Activated naive CD8-positive, alpha-beta T cell treated with anti-CD3 and anti-CD28 coated beads for 36 hours (primary cell): ENCODE data around the gene SCN2B. TPM values are rescaled to one million over a fixed set of nuclear protein-coding genes. Genes with fewer than 3 reads are reported as not detected.

Experiments used
- DNase-seq: peaks from one replicate; pipeline ENCODE4 v3.0.0; 2021
- H3K27ac Mint-ChIP-seq: one replicate; pipeline ENCODE4 v1.8.0; 2022; ENCODE audit warnings: mild to moderate bottlenecking, moderate library complexity, mixed read lengths
- H3K27me3 Mint-ChIP-seq: one replicate; pipeline ENCODE4 v1.8.0; 2022; ENCODE audit warnings: mild to moderate bottlenecking, mixed read lengths
- H3K36me3 Mint-ChIP-seq: one replicate; pipeline ENCODE4 v1.8.0; 2021; ENCODE audit warnings: mild to moderate bottlenecking, mixed read lengths
- H3K4me1 Mint-ChIP-seq: one replicate; pipeline ENCODE4 v1.8.0; 2021; ENCODE audit warnings: mixed read lengths
- H3K4me3 Mint-ChIP-seq: one replicate; pipeline ENCODE4 v1.8.0; 2022; ENCODE audit warnings: mild to moderate bottlenecking, moderate library complexity, mixed read lengths
- H3K9me3 Mint-ChIP-seq: one replicate; pipeline ENCODE4 v1.8.0; 2022; ENCODE audit warnings: mixed read lengths
- total RNA-seq, 2 experiments: library from RNA; stranded (reverse); gene quantifications; one replicate each; pipeline ENCODE4 v1.2.3, GENCODE V29; 2021

The SCN2B gene
- total RNA-seq, 2 experiments from 2014 or later, result not detected

GRCh38 chr11:118213201-118213600, 36.8 kb upstream of the SCN2B start:
- Mint-ChIP-seq H3K9me3 (no peaks in the 10 kb centered on the region), H3K36me3 (peaks cover 63% of the 10 kb centered on the region), H3K27ac (peak overlapping the region; percentile 97), H3K27me3 (no peaks in the 10 kb centered on the region), H3K4me3 (peak overlapping the region; percentile 86), H3K4me1 (peaks cover 82% of the 10 kb centered on the region)
- no peak for DNase-seq

DNA sequence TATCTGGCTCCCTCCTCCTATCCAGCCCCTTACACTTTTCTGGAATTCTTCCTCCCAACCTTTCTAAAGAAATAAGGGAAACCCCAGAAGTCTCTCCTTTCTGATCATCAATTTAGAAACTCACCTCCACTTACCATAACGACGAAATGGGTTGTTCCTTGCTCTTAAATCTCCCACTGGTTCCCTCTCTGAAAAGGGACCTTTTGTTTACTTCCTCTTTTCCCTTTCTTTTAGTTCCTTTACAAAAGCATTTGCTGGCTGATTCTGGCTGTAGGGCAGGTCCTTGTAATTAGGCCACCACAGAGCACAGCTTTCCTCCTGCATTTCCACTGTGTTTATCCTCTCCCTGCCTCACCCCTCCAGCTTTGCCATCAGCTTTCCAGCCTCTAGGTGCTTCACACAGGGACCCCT, 36.3 kb upstream of the SCN2B start:
- peak overlapping the region; percentile 97 for H3K27ac Mint-ChIP-seq
- peaks cover 82% of the 10 kb centered on the region for H3K4me1 Mint-ChIP-seq
- no peaks in the 10 kb centered on the region for H3K27me3 Mint-ChIP-seq
- H3K9me3 Mint-ChIP-seq, result no peaks in the 10 kb centered on the region
- H3K36me3 Mint-ChIP-seq, result peaks cover 63% of the 10 kb centered on the region
- DNase-seq, result no peak
- H3K4me3 Mint-ChIP-seq, result peak overlapping the region; percentile 86

DNA sequence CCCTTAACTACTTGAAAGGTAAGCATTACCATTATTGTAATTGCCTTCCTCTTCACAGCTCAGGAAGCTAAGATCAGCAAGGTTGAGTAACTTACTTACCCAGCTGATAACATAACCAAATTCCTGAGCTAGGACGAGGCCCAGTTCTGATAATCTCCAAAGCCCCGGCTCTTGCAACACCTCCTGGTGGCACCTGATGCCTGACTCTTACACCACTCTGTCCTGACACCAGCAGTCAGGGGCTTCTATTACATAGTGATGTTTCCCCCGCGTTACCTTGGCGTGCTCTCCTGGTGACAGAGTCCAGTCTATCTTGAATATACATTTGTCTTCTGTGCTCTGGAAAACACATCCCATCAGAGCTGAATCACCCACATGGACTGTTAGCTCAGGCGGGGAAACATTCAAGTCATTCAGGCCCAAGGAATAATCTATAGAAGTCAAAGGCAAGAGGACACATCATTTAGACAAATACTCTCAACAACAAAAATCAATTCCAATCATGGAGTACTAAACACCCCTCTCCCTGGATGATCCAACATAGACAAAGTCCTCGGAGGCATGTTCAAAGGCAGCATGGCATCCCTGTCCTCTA, 35.8 kb upstream of the SCN2B start:
- H3K36me3 Mint-ChIP-seq, result peaks cover 65% of the 10 kb centered on the region
- DNase-seq, result no peak
- H3K27me3 Mint-ChIP-seq, result no peaks in the 10 kb centered on the region
- peaks cover 81% of the 10 kb centered on the region for H3K4me1 Mint-ChIP-seq
- H3K27ac Mint-ChIP-seq, result peak overlapping the region; percentile 97
- peak overlapping the region; percentile 7 for H3K4me3 Mint-ChIP-seq
- no peaks in the 10 kb centered on the region for H3K9me3 Mint-ChIP-seq

DNA sequence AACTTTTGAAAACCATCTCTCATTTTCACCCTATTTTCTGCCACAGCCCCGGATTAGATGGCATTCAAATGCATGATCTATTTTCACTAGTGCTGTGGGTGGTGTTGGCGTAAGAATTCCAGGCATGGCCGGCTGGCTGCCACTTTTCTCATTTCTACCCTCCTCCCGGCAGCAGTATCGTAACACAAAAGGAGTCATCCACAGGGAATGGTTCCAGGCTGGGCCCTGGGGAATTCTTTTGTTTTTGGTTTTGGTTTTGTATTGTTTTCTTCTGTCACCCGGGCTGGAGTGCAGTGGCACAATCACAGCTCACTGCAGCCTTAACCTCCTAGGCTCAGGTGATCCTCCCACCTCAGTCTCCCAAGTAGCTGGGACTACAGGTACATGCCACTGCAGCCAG, 34.6 kb upstream of the SCN2B start:
- peaks cover 83% of the 10 kb centered on the region for H3K4me1 Mint-ChIP-seq
- H3K9me3 Mint-ChIP-seq, result peaks cover 1% of the 10 kb centered on the region
- no peaks in the 10 kb centered on the region for H3K27me3 Mint-ChIP-seq
- no peak for DNase-seq
- H3K36me3 Mint-ChIP-seq, result peaks cover 65% of the 10 kb centered on the region
- no peak overlapping the region for H3K4me3 Mint-ChIP-seq
- H3K27ac Mint-ChIP-seq, result peak overlapping the region; percentile 34

DNA sequence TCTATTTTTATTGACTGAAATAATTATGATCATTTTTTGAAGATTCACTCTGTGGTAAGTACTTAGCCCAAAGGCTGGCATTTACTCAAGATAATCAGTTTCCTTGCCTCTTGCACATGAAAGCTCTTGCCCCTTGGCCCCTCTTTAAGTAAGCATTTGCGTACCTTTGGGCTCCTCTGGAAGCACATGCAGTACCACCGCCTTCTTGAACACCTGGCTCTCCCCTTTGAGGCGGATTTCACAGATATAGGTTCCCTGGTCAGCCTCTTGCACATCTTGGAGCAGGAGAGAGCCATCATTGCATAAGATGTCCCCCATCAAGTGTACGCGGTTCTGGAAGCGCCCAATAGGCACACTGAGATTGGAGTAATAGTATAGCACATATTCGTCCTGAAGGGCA, 33.9 kb upstream of the SCN2B start:
- DNase-seq, result no peak
- peak overlapping the region; percentile 51 for H3K27ac Mint-ChIP-seq
- H3K4me1 Mint-ChIP-seq, result peaks cover 87% of the 10 kb centered on the region
- peak overlapping the region; percentile 15 for H3K4me3 Mint-ChIP-seq
- peaks cover 1% of the 10 kb centered on the region for H3K9me3 Mint-ChIP-seq
- H3K27me3 Mint-ChIP-seq, result no peaks in the 10 kb centered on the region
- H3K36me3 Mint-ChIP-seq, result peaks cover 61% of the 10 kb centered on the region

GRCh38 chr11:118209033-118209432, 32.6 kb upstream of the SCN2B start:
- H3K27me3 Mint-ChIP-seq, result no peaks in the 10 kb centered on the region
- peak overlapping the region; percentile 85 for H3K27ac Mint-ChIP-seq
- H3K9me3 Mint-ChIP-seq, result peaks cover 1% of the 10 kb centered on the region
- peaks cover 76% of the 10 kb centered on the region for H3K4me1 Mint-ChIP-seq
- H3K36me3 Mint-ChIP-seq, result peaks cover 53% of the 10 kb centered on the region
- no peak overlapping the region for H3K4me3 Mint-ChIP-seq
- DNase-seq, result no peak

DNA sequence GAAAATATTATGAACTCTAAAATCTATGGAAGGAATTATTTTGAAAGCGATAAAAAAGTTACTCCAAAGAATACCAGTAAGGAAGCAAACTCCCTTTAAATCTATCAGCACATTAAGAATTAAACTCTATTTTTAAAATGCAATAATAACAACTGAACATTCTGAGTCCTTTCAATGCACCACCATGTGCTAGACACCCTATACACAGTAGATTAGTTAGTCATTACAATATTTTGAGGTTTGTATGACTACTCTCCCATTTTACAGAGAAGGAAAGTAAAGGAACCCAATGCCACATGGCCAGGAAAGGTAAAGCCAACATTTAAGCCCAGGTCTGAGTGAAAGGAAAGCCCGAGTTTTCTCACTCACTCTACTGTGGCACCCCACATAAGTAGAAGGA, 30.6 kb upstream of the SCN2B start:
- Mint-ChIP-seq H3K27me3 (no peaks in the 10 kb centered on the region), H3K27ac (peak overlapping the region; percentile 92), H3K4me3 (no peak overlapping the region), H3K9me3 (peaks cover 1% of the 10 kb centered on the region), H3K4me1 (peaks cover 57% of the 10 kb centered on the region), H3K36me3 (peaks cover 34% of the 10 kb centered on the region)
- DNase-seq, result no peak

DNA sequence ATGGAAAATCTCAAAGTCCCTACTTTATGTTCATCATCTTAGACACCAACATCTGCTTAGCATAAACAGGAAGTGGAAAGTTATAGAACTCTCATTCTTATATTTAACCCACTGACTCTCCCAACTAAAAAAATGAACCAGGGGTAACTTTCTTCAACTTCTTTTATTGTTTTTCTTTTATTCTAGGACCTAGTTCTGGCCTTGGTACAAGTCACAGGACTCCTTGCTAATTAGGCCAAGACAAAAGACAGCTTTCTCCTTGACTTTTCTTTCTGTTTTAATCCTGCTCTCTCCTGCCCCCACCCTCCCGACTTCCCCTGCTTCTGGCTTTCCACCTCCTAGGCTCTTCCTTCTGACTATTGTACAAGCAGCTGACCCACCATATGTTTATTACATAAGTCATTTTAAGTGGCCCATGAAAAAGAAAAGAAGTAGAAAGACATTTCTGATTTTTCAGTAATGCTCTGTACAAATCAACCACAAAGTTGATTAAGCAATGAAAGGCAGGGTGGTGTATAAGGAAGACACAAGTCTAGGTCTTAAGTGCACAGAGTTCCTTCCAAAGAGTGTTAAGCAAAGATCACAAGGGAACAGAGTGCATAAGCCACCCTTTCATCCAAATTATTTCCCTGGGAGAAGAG, 30.1 kb upstream of the SCN2B start:
- Mint-ChIP-seq H3K4me3 (peak overlapping the region; percentile 37), H3K36me3 (peaks cover 29% of the 10 kb centered on the region), H3K27me3 (no peaks in the 10 kb centered on the region), H3K9me3 (peaks cover 1% of the 10 kb centered on the region), H3K27ac (peak overlapping the region; percentile 92), H3K4me1 (peaks cover 52% of the 10 kb centered on the region)
- no peak for DNase-seq

- H3K4me1 Mint-ChIP-seq, result peaks cover 46% of the 10 kb centered on the region
- no peak for DNase-seq
- H3K4me3 Mint-ChIP-seq, result no peak overlapping the region
- peaks cover 25% of the 10 kb centered on the region for H3K36me3 Mint-ChIP-seq
- H3K9me3 Mint-ChIP-seq, result peaks cover 1% of the 10 kb centered on the region
- H3K27ac Mint-ChIP-seq, result peak overlapping the region; percentile 92
- no peaks in the 10 kb centered on the region for H3K27me3 Mint-ChIP-seq
Observed at GRCh38 chr11:118205606-118206378, 29.4 kb upstream of the SCN2B start.

DNA sequence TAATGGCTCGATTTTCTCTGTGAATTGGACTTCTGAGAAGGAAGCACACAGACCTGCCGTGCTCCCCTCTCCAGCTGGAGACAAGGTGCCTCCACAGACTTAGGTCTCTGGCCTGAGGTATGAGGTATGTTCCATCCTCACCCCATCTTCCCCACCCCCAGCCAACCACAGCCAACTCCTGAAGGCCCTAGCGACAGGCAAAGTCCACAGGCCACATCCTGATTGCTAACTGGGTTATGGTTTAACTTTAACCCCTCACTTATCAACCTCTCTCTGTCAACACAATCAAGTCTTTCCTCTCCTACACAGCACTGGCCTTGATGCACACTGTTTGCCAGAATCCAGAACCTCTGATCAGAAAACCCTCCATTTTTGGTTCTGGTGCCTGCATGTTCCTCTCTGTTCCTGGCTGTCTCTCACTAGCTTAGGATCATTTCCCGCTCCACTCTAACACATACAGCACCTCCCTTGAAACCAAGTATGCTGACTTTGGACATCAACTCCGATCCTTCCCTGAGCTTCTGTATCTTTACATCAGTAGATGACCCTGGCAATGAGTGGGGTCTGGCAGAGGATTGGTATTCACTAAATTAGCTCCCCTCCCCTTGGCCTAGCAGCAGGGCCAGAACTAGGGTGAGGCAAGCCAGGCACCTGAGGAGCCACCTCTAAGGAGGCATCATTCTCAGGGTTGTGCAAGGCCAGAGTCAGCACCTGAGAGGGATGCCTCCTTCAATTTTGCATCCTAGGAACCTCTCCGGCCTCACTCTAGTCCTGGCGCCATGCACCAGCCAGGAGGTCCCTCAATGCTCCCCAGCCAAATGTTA, 26.4 kb upstream of the SCN2B start:
- peak; percentile 67 for DNase-seq
- Mint-ChIP-seq H3K4me1 (peaks cover 39% of the 10 kb centered on the region), H3K9me3 (peaks cover 1% of the 10 kb centered on the region), H3K4me3 (no peak overlapping the region), H3K27ac (no peak overlapping the region), H3K27me3 (no peaks in the 10 kb centered on the region), H3K36me3 (peaks cover 26% of the 10 kb centered on the region)

DNA sequence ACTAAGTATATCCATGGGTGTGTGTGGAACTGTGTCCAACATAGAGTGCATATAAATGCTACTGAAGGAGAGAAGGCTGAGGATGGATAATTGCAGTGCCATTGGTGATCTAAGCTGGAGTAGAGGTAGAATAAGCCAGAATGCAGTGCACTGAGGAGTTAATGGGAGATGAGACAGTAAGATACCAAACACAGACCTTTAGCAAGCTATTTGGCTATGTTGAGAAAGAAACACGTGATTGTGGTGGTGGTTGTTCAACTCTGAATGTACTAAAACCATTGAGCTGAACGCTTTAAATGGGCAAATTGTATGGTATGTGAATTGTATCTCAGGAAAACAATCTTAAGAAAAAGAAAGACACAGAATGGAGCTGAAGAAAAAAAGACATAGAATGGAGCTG, 25.5 kb upstream of the SCN2B start:
- Mint-ChIP-seq H3K9me3 (peaks cover 1% of the 10 kb centered on the region), H3K27ac (no peak overlapping the region), H3K4me1 (peaks cover 34% of the 10 kb centered on the region), H3K36me3 (peaks cover 27% of the 10 kb centered on the region), H3K27me3 (no peaks in the 10 kb centered on the region), H3K4me3 (no peak overlapping the region)
- DNase-seq, result no peak

- Mint-ChIP-seq H3K9me3 (no peaks in the 10 kb centered on the region), H3K4me3 (no peak overlapping the region), H3K27me3 (no peaks in the 10 kb centered on the region), H3K4me1 (peaks cover 25% of the 10 kb centered on the region), H3K36me3 (peaks cover 32% of the 10 kb centered on the region), H3K27ac (no peak overlapping the region)
- peak; percentile 58 for DNase-seq
Observed at GRCh38 chr11:118200901-118201680, 24.7 kb upstream of the SCN2B start.

DNA sequence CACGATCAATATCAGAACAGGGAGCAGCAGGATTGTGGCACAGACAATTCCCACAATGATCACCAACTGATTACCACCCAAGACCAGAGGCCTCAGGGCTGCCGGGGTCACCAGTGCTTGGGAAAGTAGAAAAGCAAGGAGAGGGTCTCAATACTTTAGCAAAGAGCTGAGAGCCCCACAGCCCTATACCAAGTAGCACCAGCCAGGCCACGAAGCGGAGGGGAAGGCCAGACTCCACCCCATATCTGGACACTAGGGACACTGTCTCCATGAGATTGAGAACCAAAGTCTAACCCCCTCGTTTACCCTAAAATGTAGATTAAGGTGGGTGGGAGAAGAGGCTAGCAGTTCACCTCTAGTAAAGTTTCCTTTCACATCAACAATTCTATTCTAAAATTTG, 24.1 kb upstream of the SCN2B start:
- no peak overlapping the region for H3K4me3 Mint-ChIP-seq
- H3K4me1 Mint-ChIP-seq, result peaks cover 20% of the 10 kb centered on the region
- peaks cover 34% of the 10 kb centered on the region for H3K36me3 Mint-ChIP-seq

GRCh38 chr11:118199135-118199534, 22.7 kb upstream of the SCN2B start:
- Mint-ChIP-seq H3K4me1 (peaks cover 19% of the 10 kb centered on the region), H3K4me3 (no peak overlapping the region), H3K27me3 (no peaks in the 10 kb centered on the region), H3K36me3 (peaks cover 46% of the 10 kb centered on the region), H3K9me3 (no peaks in the 10 kb centered on the region), H3K27ac (peak overlapping the region; percentile 76)
- no peak for DNase-seq

More for the DNA sequence above, 24.1 kb upstream of the SCN2B start:
- DNase-seq, result no peak
- no peaks in the 10 kb centered on the region for H3K27me3 Mint-ChIP-seq
- H3K27ac Mint-ChIP-seq, result no peak overlapping the region
- H3K9me3 Mint-ChIP-seq, result no peaks in the 10 kb centered on the region
